Colonic mucosa (tissue), 4 donors: ENCODE results near the gene HMBS. TPM values are rescaled to one million over a fixed set of nuclear protein-coding genes. Genes with fewer than 3 reads are reported as not detected.
"Not testable (repeated sequence)": the region's sequence is repeated elsewhere in the genome, so short reads cannot be mapped to it uniquely, and the experiment has no call there.

Source experiments
- DNase-seq: peaks from one replicate; pipeline ENCODE4 v3.0.0-alpha.2; 2020
- H3K27ac ChIP-seq: fragments of 200-600 bp; one replicate; pipeline ENCODE4 v1.8.0; 2021
- H3K27me3 ChIP-seq: fragments of 200-600 bp; one replicate; pipeline ENCODE4 v1.8.0; 2021
- H3K36me3 ChIP-seq: fragments of 200-600 bp; one replicate; pipeline ENCODE4 v1.8.0; 2021
- H3K4me1 ChIP-seq: fragments of 200-600 bp; one replicate; pipeline ENCODE4 v1.8.0; 2021; ENCODE audit warnings: mild to moderate bottlenecking
- H3K4me3 ChIP-seq: fragments of 200-600 bp; one replicate; pipeline ENCODE4 v1.8.0; 2021
- H3K9ac ChIP-seq, 2 donors: one replicate each; pipeline ENCODE4 v1.7.0; 2013; ENCODE audit warnings: control low read depth in 2 of 2, low read depth in 2 of 2, low read length in 2 of 2
- H3K9me3 ChIP-seq: fragments of 200-600 bp; one replicate; pipeline ENCODE4 v1.8.0; 2021
- intact Hi-C: fragments of 100-400 bp; cut with DNase I; formaldehyde crosslinking; loops from one replicate; pipeline ENCODE4 v1.14.1; 2022
- total RNA-seq, 2 donors: library from RNA; stranded (reverse); fragmentation: NEBNext Ultra II Directional in 1 of 2; extraction: Animal tissue kit (Norgen Biotek cat#: 25700) in 1 of 2; gene quantifications; one replicate each; pipeline ENCODE4 v1.2.1, GENCODE V29; 2021
- TF ChIP-seq, protein P1 (sequence below): fragments of 200-600 bp; IDR thresholded peaks from one replicate; pipeline ENCODE4 v1.8.0; 2022; ENCODE audit warnings: antibody characterized with exemption, mild to moderate bottlenecking
- donor health status: healthy.
- donor health status: DM: no; HTN: no; CAD: no.
- donor health status: DM: no; HTN: no; CAD: no.

The HMBS gene
- total RNA-seq, 2 donors from 2014 or later, result 18.7 to 50.5 TPM

GRCh38 chr11:119057000-119057769 is 27.5 kb upstream of the HMBS start, which contains the start of gene HYOU1:
Gene HYOU1, minus strand, starts transcription at chr11:119057205. Its CDS starts 1,045 bp downstream, at chr11:119056160.
- no peaks in the 10 kb centered on the region for H3K27me3 ChIP-seq
- no peaks in the 10 kb centered on the region for H3K9me3 ChIP-seq
- H3K27ac ChIP-seq, result peak within 1 kb of the TSS; percentile 82
- H3K36me3 ChIP-seq, result peaks cover 11% of the 10 kb centered on the region
- TF ChIP-seq, protein P1, sequence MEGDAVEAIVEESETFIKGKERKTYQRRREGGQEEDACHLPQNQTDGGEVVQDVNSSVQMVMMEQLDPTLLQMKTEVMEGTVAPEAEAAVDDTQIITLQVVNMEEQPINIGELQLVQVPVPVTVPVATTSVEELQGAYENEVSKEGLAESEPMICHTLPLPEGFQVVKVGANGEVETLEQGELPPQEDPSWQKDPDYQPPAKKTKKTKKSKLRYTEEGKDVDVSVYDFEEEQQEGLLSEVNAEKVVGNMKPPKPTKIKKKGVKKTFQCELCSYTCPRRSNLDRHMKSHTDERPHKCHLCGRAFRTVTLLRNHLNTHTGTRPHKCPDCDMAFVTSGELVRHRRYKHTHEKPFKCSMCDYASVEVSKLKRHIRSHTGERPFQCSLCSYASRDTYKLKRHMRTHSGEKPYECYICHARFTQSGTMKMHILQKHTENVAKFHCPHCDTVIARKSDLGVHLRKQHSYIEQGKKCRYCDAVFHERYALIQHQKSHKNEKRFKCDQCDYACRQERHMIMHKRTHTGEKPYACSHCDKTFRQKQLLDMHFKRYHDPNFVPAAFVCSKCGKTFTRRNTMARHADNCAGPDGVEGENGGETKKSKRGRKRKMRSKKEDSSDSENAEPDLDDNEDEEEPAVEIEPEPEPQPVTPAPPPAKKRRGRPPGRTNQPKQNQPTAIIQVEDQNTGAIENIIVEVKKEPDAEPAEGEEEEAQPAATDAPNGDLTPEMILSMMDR, result no peak
- H3K4me1 ChIP-seq, result no peaks in the 10 kb centered on the region
- H3K9ac ChIP-seq, result peak within 1 kb of the TSS; percentile 82 to 89
- peak within 1 kb of the TSS; percentile 93 for H3K4me3 ChIP-seq
- intact Hi-C loops, result no loop called here
- peak; percentile 99 for DNase-seq

GRCh38 chr11:119059128-119059527 is 25.6 kb upstream of the HMBS start:
- H3K9me3 ChIP-seq, H3K27ac ChIP-seq, H3K4me1 ChIP-seq, intact Hi-C loops, DNase-seq, H3K36me3 ChIP-seq, H3K27me3 ChIP-seq, H3K9ac ChIP-seq, H3K4me3 ChIP-seq: not testable (repeated sequence)

GRCh38 chr11:119061256-119061655 is 23.4 kb upstream of the HMBS start:
- no peaks in the 10 kb centered on the region for H3K4me1 ChIP-seq
- no peaks in the 10 kb centered on the region for H3K36me3 ChIP-seq
- intact Hi-C loops, result no loop called here
- no peak overlapping the region for H3K27ac ChIP-seq
- TF ChIP-seq, protein P1, result no peak
- H3K9me3 ChIP-seq, result no peaks in the 10 kb centered on the region
- no peaks in the 10 kb centered on the region for H3K27me3 ChIP-seq
- no peak overlapping the region for H3K9ac ChIP-seq
- DNase-seq, result no peak
- H3K4me3 ChIP-seq, result no peak overlapping the region

- H3K9me3 ChIP-seq, result no peaks in the 10 kb centered on the region
- no peak overlapping the region for H3K4me3 ChIP-seq
- peak; percentile 36 for DNase-seq
These were observed 21.9 kb upstream of the HMBS start for GRCh38 chr11:119062779-119063178.

GRCh38 chr11:119065369-119065768 is 19.3 kb upstream of the HMBS start:
- Histone ChIP-seq H3K9me3 (no peaks in the 10 kb centered on the region), H3K36me3 (no peaks in the 10 kb centered on the region), H3K27ac (no peak overlapping the region), H3K4me1 (no peaks in the 10 kb centered on the region), H3K9ac (no peak overlapping the region), H3K27me3 (no peaks in the 10 kb centered on the region), H3K4me3 (no peak overlapping the region)
- intact Hi-C loops, result no loop called here
- no peak for DNase-seq
- TF ChIP-seq, protein P1, result no peak

More at GRCh38 chr11:119062779-119063178, 21.9 kb upstream of the HMBS start:
- H3K4me1 ChIP-seq, result no peaks in the 10 kb centered on the region
- TF ChIP-seq, protein P1, result no peak
- intact Hi-C loops, result no loop called here
- no peaks in the 10 kb centered on the region for H3K27me3 ChIP-seq
- H3K9ac ChIP-seq, result no peak overlapping the region
- H3K36me3 ChIP-seq, result no peaks in the 10 kb centered on the region
- no peak overlapping the region for H3K27ac ChIP-seq
